SU-DHL-6 (cell line): ENCODE measurements around the gene CLEC2D.
"Not testable (repeated sequence)": the region's sequence is repeated elsewhere in the genome, so short reads cannot be mapped to it uniquely, and the experiment has no call there.

Source experiments
- H2AFZ ChIP-seq: fragments of 200-600 bp; sonication (generic); 2 replicates; pipeline ENCODE4 v1.6.1; 2014; ENCODE audit warnings: low read depth, mild to moderate bottlenecking, moderate library complexity, mixed read lengths, antibody characterized with exemption, low read length; ENCODE audit not compliant: severe bottlenecking
- H3F3A ChIP-seq: fragments of 200-600 bp; shearing (Covaris generic); 2 replicates; pipeline ENCODE4 v1.6.0; 2016; ENCODE audit warnings: antibody characterized with exemption, mild to moderate bottlenecking; ENCODE audit not compliant: insufficient read depth
- H3K27ac ChIP-seq: fragments of 200-600 bp; sonication (generic); 2 replicates; pipeline ENCODE4 v1.5.1; 2016; ENCODE audit warnings: low read depth, mild to moderate bottlenecking, low read length, moderate library complexity, mixed read lengths
- H3K27me3 ChIP-seq: fragments of 200-600 bp; sonication (generic), shearing (Covaris generic); 2 replicates; pipeline ENCODE4 v1.6.0; 2014; ENCODE audit warnings: mild to moderate bottlenecking, low read length
- H3K36me3 ChIP-seq: fragments of 200-600 bp; sonication (generic); 2 replicates; pipeline ENCODE4 v1.6.1; 2014; ENCODE audit warnings: mild to moderate bottlenecking, low read length, mixed read lengths
- H3K4me2 ChIP-seq: fragments of 300-600, 200-600 bp; shearing (Covaris generic), sonication (generic); 2 replicates; pipeline ENCODE4 v1.6.0; 2014; ENCODE audit warnings: low read length, low read depth, mild to moderate bottlenecking; ENCODE audit not compliant: poor library complexity, severe bottlenecking
- H3K4me3 ChIP-seq: fragments of 200-600 bp; sonication (generic); 2 replicates; pipeline ENCODE4 v1.5.1; 2014; ENCODE audit warnings: antibody characterized with exemption, low read length, mild to moderate bottlenecking, mixed read lengths; ENCODE audit not compliant: insufficient read depth, poor library complexity, severe bottlenecking
- H3K79me2 ChIP-seq: fragments of 200-600 bp; sonication (generic); 2 replicates; pipeline ENCODE4 v1.6.1; 2014; ENCODE audit warnings: mild to moderate bottlenecking, low read length, moderate library complexity; ENCODE audit not compliant: insufficient read depth
- H3K9ac ChIP-seq: fragments of 200-600 bp; sonication (generic); 2 replicates; pipeline ENCODE4 v1.7.0; 2014; ENCODE audit warnings: mild to moderate bottlenecking, low read length
- H3K9me2 ChIP-seq: fragments of 200-600 bp; sonication (generic); replicated peaks from 2 replicates; pipeline ENCODE4 v1.6.1; 2014; ENCODE audit warnings: low read length; ENCODE audit not compliant: insufficient read depth
- H3K9me3 ChIP-seq: fragments of 200-600 bp; sonication (generic); 2 replicates; pipeline ENCODE4 v1.6.1; 2014; ENCODE audit warnings: low read length, mixed read lengths; ENCODE audit not compliant: insufficient read depth
- H4K20me1 ChIP-seq: fragments of 200-600 bp; sonication (generic); 2 replicates; pipeline ENCODE4 v1.6.1; 2014; ENCODE audit warnings: low read depth, mild to moderate bottlenecking, antibody characterized with exemption, low read length, moderate library complexity, mixed read lengths
- EZH2phosphoT487 ChIP-seq: fragments of 200-600 bp; sonication (generic), shearing (Covaris generic); conservative IDR thresholded peaks from 2 replicates; pipeline ENCODE4 v1.6.1; 2018; ENCODE audit warnings: mild to moderate bottlenecking, antibody characterized with exemption, low read length, moderate library complexity, mixed read lengths
- TF ChIP-seq, protein P1 (sequence below): fragments of 200-600 bp; sonication (generic); IDR thresholded peaks from one replicate; pipeline ENCODE4 v1.5.1; 2017; ENCODE audit warnings: antibody characterized with exemption, mild to moderate bottlenecking, low read length, moderate library complexity; ENCODE audit not compliant: insufficient read depth, poor library complexity, severe bottlenecking

The CLEC2D gene

DNA sequence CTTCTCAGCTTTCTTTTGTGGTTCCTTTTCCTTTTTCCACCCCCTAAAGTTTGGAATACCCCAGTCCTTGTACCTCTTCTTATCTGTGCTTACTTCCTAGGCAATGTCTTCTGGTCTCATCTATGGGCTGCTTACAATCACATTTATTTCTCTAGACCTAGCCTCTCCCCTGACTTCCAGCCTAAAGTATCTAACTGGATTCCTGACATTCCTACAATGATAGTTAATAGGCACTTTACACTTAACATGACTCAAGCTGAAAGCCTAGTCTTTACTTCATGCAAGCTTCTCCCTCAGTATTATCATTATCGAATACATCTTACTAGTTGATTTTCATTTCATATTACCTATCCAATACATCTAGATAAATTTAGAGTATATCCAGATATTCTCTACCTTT, 42.2 kb downstream of the CLEC2D start:
- H3K9me2 ChIP-seq = no peaks in the 10 kb centered on the region
- no peak for TF ChIP-seq EZH2phosphoT487
- TF ChIP-seq, protein P1, sequence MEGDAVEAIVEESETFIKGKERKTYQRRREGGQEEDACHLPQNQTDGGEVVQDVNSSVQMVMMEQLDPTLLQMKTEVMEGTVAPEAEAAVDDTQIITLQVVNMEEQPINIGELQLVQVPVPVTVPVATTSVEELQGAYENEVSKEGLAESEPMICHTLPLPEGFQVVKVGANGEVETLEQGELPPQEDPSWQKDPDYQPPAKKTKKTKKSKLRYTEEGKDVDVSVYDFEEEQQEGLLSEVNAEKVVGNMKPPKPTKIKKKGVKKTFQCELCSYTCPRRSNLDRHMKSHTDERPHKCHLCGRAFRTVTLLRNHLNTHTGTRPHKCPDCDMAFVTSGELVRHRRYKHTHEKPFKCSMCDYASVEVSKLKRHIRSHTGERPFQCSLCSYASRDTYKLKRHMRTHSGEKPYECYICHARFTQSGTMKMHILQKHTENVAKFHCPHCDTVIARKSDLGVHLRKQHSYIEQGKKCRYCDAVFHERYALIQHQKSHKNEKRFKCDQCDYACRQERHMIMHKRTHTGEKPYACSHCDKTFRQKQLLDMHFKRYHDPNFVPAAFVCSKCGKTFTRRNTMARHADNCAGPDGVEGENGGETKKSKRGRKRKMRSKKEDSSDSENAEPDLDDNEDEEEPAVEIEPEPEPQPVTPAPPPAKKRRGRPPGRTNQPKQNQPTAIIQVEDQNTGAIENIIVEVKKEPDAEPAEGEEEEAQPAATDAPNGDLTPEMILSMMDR = no peak
- no peak overlapping the region for H3K27ac ChIP-seq
- H3K4me3 ChIP-seq = no peak overlapping the region
- H3K27me3 ChIP-seq = no peaks in the 10 kb centered on the region
- no peaks in the 10 kb centered on the region for H4K20me1 ChIP-seq
- H3F3A ChIP-seq = no peaks in the 10 kb centered on the region
- no peak overlapping the region for H3K9ac ChIP-seq
- no peaks in the 10 kb centered on the region for H3K9me3 ChIP-seq
- no peaks in the 10 kb centered on the region for H3K79me2 ChIP-seq
- H3K4me2 ChIP-seq = no peak overlapping the region
- no peaks in the 10 kb centered on the region for H3K36me3 ChIP-seq
- H2AFZ ChIP-seq = no peak overlapping the region

DNA sequence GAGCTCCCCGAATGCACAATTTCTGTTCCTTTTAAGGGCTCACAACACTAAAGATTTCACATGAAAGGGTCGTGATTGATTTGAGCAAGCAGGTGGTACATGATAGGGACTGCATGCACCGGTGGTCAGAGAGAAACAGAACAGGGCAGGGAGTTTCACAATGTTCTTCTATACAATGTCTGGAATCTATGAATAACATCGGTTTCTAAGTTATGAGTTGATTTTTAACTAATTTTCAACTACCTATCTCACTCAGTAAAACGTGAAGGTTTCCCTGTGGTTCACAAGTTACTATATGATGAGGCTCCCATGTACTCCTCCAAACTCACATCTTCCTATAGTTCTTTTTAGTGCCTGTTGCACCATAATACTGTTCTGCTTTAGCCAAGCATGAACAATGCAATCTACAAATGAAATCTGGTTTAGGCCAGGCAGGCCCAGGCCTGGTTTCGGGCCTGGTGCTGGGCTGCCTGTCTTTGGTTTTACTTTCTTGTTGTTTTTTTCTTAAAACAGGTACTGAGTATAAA, 43.6 kb downstream of the CLEC2D start:
- not testable (repeated sequence) for H3K4me3 ChIP-seq, H3K27me3 ChIP-seq, H3F3A ChIP-seq, H2AFZ ChIP-seq, H3K79me2 ChIP-seq, H3K9me3 ChIP-seq, H3K9ac ChIP-seq, H3K9me2 ChIP-seq, H3K27ac ChIP-seq, H4K20me1 ChIP-seq, H3K36me3 ChIP-seq, H3K4me2 ChIP-seq

DNA sequence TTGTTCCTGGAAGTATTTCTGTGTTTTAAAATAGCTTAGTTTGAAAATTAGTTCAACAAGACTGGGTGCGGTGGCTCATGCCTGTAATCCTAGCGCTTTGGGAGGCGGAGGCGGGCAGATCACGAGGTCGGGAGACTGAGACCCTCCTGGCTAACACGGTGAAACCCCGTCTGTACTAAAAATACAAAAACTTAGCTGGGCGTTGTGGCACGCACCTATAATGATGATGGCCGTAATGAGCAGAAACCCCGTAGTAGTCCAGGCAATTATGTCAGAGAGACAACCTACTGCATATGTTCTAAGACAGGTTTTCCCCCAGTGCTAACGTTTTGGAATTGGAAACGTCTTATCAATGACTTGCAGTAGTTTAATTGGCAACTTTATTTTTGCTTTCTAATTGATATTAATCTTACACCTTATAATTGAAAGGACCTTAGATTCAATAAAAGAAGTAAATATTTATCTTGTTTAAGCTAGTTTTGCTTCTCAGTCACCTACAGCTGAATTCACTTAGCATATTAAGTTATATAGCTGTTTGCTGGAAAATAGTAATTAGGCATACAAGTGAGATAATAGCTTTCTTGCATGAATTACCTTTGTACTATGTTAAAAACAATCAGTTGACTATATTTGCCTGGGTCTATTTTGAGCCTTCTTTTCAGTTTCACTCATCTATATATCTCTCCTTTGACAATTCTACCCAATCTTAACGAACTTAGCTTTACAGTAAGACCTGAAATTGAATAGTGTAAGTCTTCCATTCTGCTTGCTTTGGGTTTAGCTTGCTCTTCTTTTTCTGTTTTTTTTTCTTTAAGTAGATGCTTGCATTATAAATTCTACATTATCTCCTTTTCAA, 47.8 kb downstream of the CLEC2D start:
- TF ChIP-seq, protein P1 = no peak
- no peak for TF ChIP-seq EZH2phosphoT487
- H2AFZ ChIP-seq = no peak overlapping the region
- H3K9me3 ChIP-seq = no peaks in the 10 kb centered on the region
- H3K4me2 ChIP-seq = no peak overlapping the region
- H3K9ac ChIP-seq = no peak overlapping the region
- H3K79me2 ChIP-seq = no peaks in the 10 kb centered on the region
- 0 out of 2 replicates have a peak, but pooled peaks cover 4% of the 10 kb centered on the region for H3F3A ChIP-seq
- H3K9me2 ChIP-seq = no peaks in the 10 kb centered on the region
- no peak overlapping the region for H3K27ac ChIP-seq
- no peaks in the 10 kb centered on the region for H3K27me3 ChIP-seq
- no peaks in the 10 kb centered on the region for H3K36me3 ChIP-seq
- H3K4me3 ChIP-seq = no peak overlapping the region
- no peaks in the 10 kb centered on the region for H4K20me1 ChIP-seq

DNA sequence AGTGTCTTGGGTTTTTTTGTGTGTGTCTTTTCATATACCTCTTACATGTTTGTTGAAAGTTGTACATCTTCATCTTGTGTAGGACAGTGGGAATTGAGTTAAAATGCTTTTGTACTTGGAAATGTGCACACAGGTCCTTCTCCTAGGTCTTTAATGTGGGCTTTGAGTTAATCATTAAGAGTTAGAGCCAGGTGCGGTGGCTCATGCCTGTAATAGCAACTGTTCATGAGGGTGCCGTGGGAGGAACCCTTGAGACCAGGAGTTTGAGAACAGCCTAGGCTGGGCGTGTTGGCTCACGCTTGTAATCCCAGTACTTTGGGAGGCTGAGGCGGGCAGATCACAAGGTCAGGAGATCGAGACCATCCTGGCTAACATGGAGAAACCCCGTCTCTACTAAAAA, 49.5 kb downstream of the CLEC2D start:
- H3K36me3 ChIP-seq = no peaks in the 10 kb centered on the region
- TF ChIP-seq, protein P1 = no peak
- TF ChIP-seq EZH2phosphoT487 = no peak
- no peak overlapping the region for H3K27ac ChIP-seq
- no peak overlapping the region for H3K9ac ChIP-seq
- H4K20me1 ChIP-seq = no peaks in the 10 kb centered on the region
- no peak overlapping the region for H3K4me3 ChIP-seq
- H3K4me2 ChIP-seq = no peak overlapping the region
- H3K9me3 ChIP-seq = no peaks in the 10 kb centered on the region
- no peaks in the 10 kb centered on the region for H3K9me2 ChIP-seq
- H2AFZ ChIP-seq = no peak overlapping the region
- peaks cover 10% of the 10 kb centered on the region; the same call in 1 of the 2 replicates for H3K79me2 ChIP-seq
- no peaks in the 10 kb centered on the region for H3K27me3 ChIP-seq
- H3F3A ChIP-seq = 0 out of 2 replicates have a peak, but pooled peaks cover 9% of the 10 kb centered on the region
